Hematopoietic multipotent progenitor cell treated with erythropoietin and hydrocortisone succinate and interleukin-3 and kit ligand, for 15 days (in vitro differentiated cells): ENCODE results near the gene INPP5B.

Experiments used
- DNase-seq: peaks from one replicate; pipeline ENCODE4 v3.0.0-alpha.2; 2015; ENCODE audit warnings: low spot score

The INPP5B gene

GRCh38 chr1:37872692-37873091 lies 74.2 kb downstream of the INPP5B start:
- DNase-seq, result no peak

GRCh38 chr1:37868466-37868865 lies 78.4 kb downstream of the INPP5B start:
- DNase-seq, result no peak

GRCh38 chr1:37867784-37868183 lies 79.1 kb downstream of the INPP5B start:
- no peak for DNase-seq

GRCh38 chr1:37866491-37866890 lies 80.4 kb downstream of the INPP5B start:
- DNase-seq, result no peak

GRCh38 chr1:37865348-37866120 lies 81.3 kb downstream of the INPP5B start:
- peak; percentile 35 for DNase-seq

- no peak for DNase-seq
Observed at GRCh38 chr1:37862330-37862729, 84.5 kb downstream of the INPP5B start.

- no peak for DNase-seq
Observed at GRCh38 chr1:37861151-37861550, 85.7 kb downstream of the INPP5B start.

- no peak for DNase-seq
Observed at GRCh38 chr1:37860346-37860666, 86.5 kb downstream of the INPP5B start.

GRCh38 chr1:37859507-37860345 lies 87.1 kb downstream of the INPP5B start, which contains the start of gene MTF1:
Gene MTF1 (minus strand): TSS chr1:37859592. CDS start chr1:37857658, 1,934 bp downstream.
- DNase-seq, result peak; percentile 98

GRCh38 chr1:37858931-37859506 lies 87.8 kb downstream of the INPP5B start:
- no peak for DNase-seq

GRCh38 chr1:37854406-37854805 lies 92.4 kb downstream of the INPP5B start:
- DNase-seq, result no peak

- DNase-seq, result no peak
Observed at GRCh38 chr1:37853157-37853556, 93.7 kb downstream of the INPP5B start.

GRCh38 chr1:37851782-37852210 lies 95.1 kb downstream of the INPP5B start:
- DNase-seq, result no peak

GRCh38 chr1:37851262-37851661 lies 95.6 kb downstream of the INPP5B start:
- no peak for DNase-seq

- DNase-seq, result no peak
Observed at GRCh38 chr1:37850352-37850955, 96.4 kb downstream of the INPP5B start.

- no peak for DNase-seq
Observed at GRCh38 chr1:37849480-37849879, 97.4 kb downstream of the INPP5B start.

- DNase-seq, result no peak
Observed at GRCh38 chr1:37846647-37847339, 100.1 kb downstream of the INPP5B start.

GRCh38 chr1:37845786-37846185 lies 101.1 kb downstream of the INPP5B start:
- no peak for DNase-seq

- DNase-seq, result no peak
Observed at GRCh38 chr1:37845049-37845646, 101.7 kb downstream of the INPP5B start.

GRCh38 chr1:37844536-37844935 lies 102.3 kb downstream of the INPP5B start:
- no peak for DNase-seq

- DNase-seq, result no peak
Observed at GRCh38 chr1:37841652-37842051, 105.2 kb downstream of the INPP5B start.
